HCT116 (cell line): ENCODE results near the gene TLE3. TPM values are rescaled to one million over a fixed set of nuclear protein-coding genes. Genes with fewer than 3 reads are reported as not detected.

ENCODE experiments used
- ATAC-seq: fragments of 200-7000 bp; cut with Tn5 transposase; 2 replicates; pipeline ENCODE4 v1.9.1; 2020; ENCODE audit warnings: mild to moderate bottlenecking, moderate library complexity
- BruUV-seq: library from RNA; stranded (reverse); fragments of 400-500 nt; replicated peaks from 2 replicates; lab custom pipeline; 2021; lab: Mats Ljungman, UMichigan
- CTCF ChIA-PET: fragments of 300-600 bp; sonication (Branson Sonifier 250); formaldehyde crosslinking; loops from one replicate; lab custom pipeline; 2021; ENCODE audit warnings: antibody characterized with exemption; lab: Charles Lee
- POLR2A ChIA-PET: fragments of 300-600, 350-600 bp; sonication (Branson Sonifier 250); formaldehyde crosslinking; loops from one replicate; lab custom pipeline; 2021; ENCODE audit warnings: antibody characterized with exemption; lab: Charles Lee
- RAD21 ChIA-PET, 2 experiments: fragments of 300-600 bp; sonication (Branson Sonifier 250); formaldehyde crosslinking; loops; one replicate each; lab custom pipeline; 2023; ENCODE audit warnings: low total read pairs in 2 of 2; ENCODE audit not compliant: uncharacterized antibody in 2 of 2, unreplicated experiment in 2 of 2, low non-redundant PET in 1 of 2; lab: Charles Lee
- DNase-seq: peaks from one replicate; pipeline ENCODE4 v3.0.0-alpha.2; 2010; ENCODE audit warnings: low read depth, low spot score
- H2AFZ ChIP-seq: fragments of 200-600 bp; shearing (Covaris generic), sonication (generic); 2 replicates; pipeline ENCODE4 v1.6.1; 2017; ENCODE audit warnings: low read depth, mixed run types, mixed read lengths, antibody characterized with exemption, low read length; ENCODE audit not compliant: poor library complexity, severe bottlenecking
- H3K27ac ChIP-seq: 2 replicates; pipeline ENCODE4 v1.5.1; 2012; ENCODE audit warnings: low read depth, low read length
- H3K27me3 ChIP-seq: fragments of 200-600 bp; sonication (generic); 2 replicates; pipeline ENCODE4 v1.6.1; 2016; ENCODE audit warnings: mixed run types, low read length, mixed read lengths; ENCODE audit not compliant: insufficient read depth
- H3K36me3 ChIP-seq, 2 experiments: fragments of 200-500 bp in 1 of 2; fragments of 200-600 bp in 1 of 2; sonication (Bioruptor generic) in 1 of 2; sonication (generic) in 1 of 2; 2 replicates each; pipeline versions ENCODE4 v1.5.1 to v1.6.1; 2014 to 2016; ENCODE audit warnings: low read length in 2 of 2, inconsistent platforms in 1 of 2, mixed read lengths in 1 of 2, mixed run types in 1 of 2; ENCODE audit not compliant: insufficient read depth in 2 of 2, control insufficient read depth in 1 of 2
- H3K4me1 ChIP-seq, 2 experiments: fragments of 200-600 bp in 1 of 2; sonication (generic) in 1 of 2; 2 replicates each; pipeline versions ENCODE4 v1.5.1 to v1.6.1; 2012 to 2017; ENCODE audit warnings: low read length in 2 of 2, inconsistent platforms in 1 of 2, mild to moderate bottlenecking in 1 of 2, mixed read lengths in 1 of 2, mixed run types in 1 of 2, moderate library complexity in 1 of 2; ENCODE audit not compliant: insufficient read depth in 2 of 2, control insufficient read depth in 1 of 2
- H3K4me2 ChIP-seq: fragments of 200-600 bp; sonication (generic); 2 replicates; pipeline ENCODE4 v1.6.1; 2017; ENCODE audit warnings: mixed run types, low read length, mixed read lengths
- H3K4me3 ChIP-seq, 2 experiments: fragments of 200-600 bp in 1 of 2; sonication (generic) in 1 of 2; replicated peaks in 1 of 2; 2 replicates each; pipeline ENCODE4 v1.5.1; 2011 to 2016; ENCODE audit warnings: low read length in 2 of 2, control low read depth in 1 of 2, low read depth in 1 of 2, mild to moderate bottlenecking in 1 of 2, mixed read lengths in 1 of 2, mixed run types in 1 of 2
- H3K79me2 ChIP-seq: fragments of 200-600 bp; sonication (generic); 2 replicates; pipeline ENCODE4 v1.6.1; 2017; ENCODE audit warnings: mild to moderate bottlenecking, mixed run types, low read length, moderate library complexity, mixed read lengths; ENCODE audit not compliant: insufficient read depth
- H3K9ac ChIP-seq: fragments of 200-600 bp; sonication (generic); 2 replicates; pipeline ENCODE4 v1.6.1; 2016; ENCODE audit warnings: low read length, mixed read lengths
- H3K9me2 ChIP-seq: fragments of 200-600 bp; sonication (generic), shearing (Covaris generic); 2 replicates; pipeline ENCODE4 v1.6.1; 2017; ENCODE audit warnings: mixed run types, mild to moderate bottlenecking, moderate library complexity; ENCODE audit not compliant: insufficient read depth
- H3K9me3 ChIP-seq, 2 experiments: fragments of 200-500 bp in 1 of 2; fragments of 200-600 bp in 1 of 2; sonication (Bioruptor generic) in 1 of 2; sonication (generic) in 1 of 2; 2 replicates each; pipeline ENCODE4 v1.6.1; 2014 to 2017; ENCODE audit warnings: low read length in 2 of 2, mixed read lengths in 2 of 2, inconsistent platforms in 1 of 2, low read depth in 1 of 2, mild to moderate bottlenecking in 1 of 2, mixed run types in 1 of 2, moderate library complexity in 1 of 2; ENCODE audit not compliant: control insufficient read depth in 1 of 2, insufficient read depth in 1 of 2
- H4K20me1 ChIP-seq: fragments of 200-600 bp; sonication (generic), shearing (Covaris generic); 2 replicates; pipeline ENCODE4 v1.6.1; 2017; ENCODE audit warnings: mixed run types, mild to moderate bottlenecking, moderate library complexity; ENCODE audit not compliant: insufficient read depth
- ATF3 ChIP-seq: IDR thresholded peaks from 2 replicates; pipeline ENCODE4 v1.6.1; 2012
- CBX3 ChIP-seq: IDR thresholded peaks from 2 replicates; pipeline ENCODE4 v1.6.1; 2012; ENCODE audit warnings: low read depth
- CTCF ChIP-seq, 3 experiments: fragments of 200-600 bp in 1 of 3; sonication (generic) in 1 of 3; IDR thresholded peaks in 2 of 3; conservative IDR thresholded peaks in 1 of 3; 2 replicates each; pipeline ENCODE4 v1.5.1; 2012 to 2017; ENCODE audit warnings: low read depth in 2 of 3, low read length in 2 of 3, antibody characterized with exemption in 1 of 3, borderline replicate concordance in 1 of 3, control low read depth in 1 of 3, mild to moderate bottlenecking in 1 of 3, mixed read lengths in 1 of 3, mixed run types in 1 of 3, moderate library complexity in 1 of 3; ENCODE audit not compliant: insufficient read depth in 1 of 3
- EZH2 ChIP-seq: fragments of 200-600 bp; sonication (generic); IDR thresholded peaks from 2 replicates; pipeline ENCODE4 v1.6.1; 2017; ENCODE audit warnings: antibody characterized with exemption, mixed run types
- FOSL1 ChIP-seq: IDR thresholded peaks from 2 replicates; pipeline ENCODE4 v1.6.1; 2012; ENCODE audit warnings: low read depth
- JUND ChIP-seq: IDR thresholded peaks from 2 replicates; pipeline ENCODE4 v1.6.1; 2012
- MAX ChIP-seq: IDR thresholded peaks from 2 replicates; pipeline ENCODE4 v1.6.1; 2012
- POLR2AphosphoS5 ChIP-seq: IDR thresholded peaks from 2 replicates; pipeline ENCODE4 v1.6.1; 2011; ENCODE audit warnings: mild to moderate bottlenecking, low read depth, low read length, moderate library complexity
- REST ChIP-seq: IDR thresholded peaks from 2 replicates; pipeline ENCODE4 v1.6.1; 2012; ENCODE audit warnings: low read depth
- SRF ChIP-seq: IDR thresholded peaks from 2 replicates; pipeline ENCODE4 v1.6.1; 2012; ENCODE audit warnings: low read depth
- TCF7L2 ChIP-seq: IDR thresholded peaks from 2 replicates; pipeline ENCODE4 v1.7.0; 2011; ENCODE audit warnings: borderline replicate concordance, inconsistent platforms; ENCODE audit not compliant: insufficient read depth, insufficient read length; ENCODE audit errors: extremely low read depth
- ZBTB33 ChIP-seq: IDR thresholded peaks from 2 replicates; pipeline ENCODE4 v1.6.1; 2011; ENCODE audit warnings: mild to moderate bottlenecking, low read length, moderate library complexity; ENCODE audit not compliant: insufficient replicate concordance; ENCODE audit errors: extremely low read depth
- ZFX ChIP-seq: fragments of 450-650 bp; IDR thresholded peaks from 2 replicates; pipeline ENCODE4 v1.6.1; 2017
- intact Hi-C: fragments of 100-400 bp; cut with micrococcal nuclease; formaldehyde crosslinking; loops from 2 replicates; pipeline ENCODE4 v1.10.0; 2022
- total RNA-seq: library from RNA; stranded (reverse); gene quantifications from one replicate; pipeline ENCODE4 v1.2.1, GENCODE V29; 2021; ENCODE audit not compliant: unreplicated experiment

TLE3 gene
- total RNA-seq, 1 experiment from 2014 or later: 53.9 TPM

GRCh38 chr15:70098153-70098460 is 390 bp upstream of the TLE3 start (continued):
- TF ChIP-seq REST (no peak), TCF7L2 (no peak)

GRCh38 chr15:70097063-70097320 is 725 bp downstream of the TLE3 start:
- BruUV-seq: no TSS peak
- ChIA-PET POLR2A (no interaction called here), CTCF (no interaction called here), RAD21 (no interaction called here)
- intact Hi-C loops: loop anchor here (1.0 to 5.0 kb wide), 2 partner anchors 363 to 365 kb away; no protein-coding TSS in a partner anchor
- Histone ChIP-seq H3K9ac (peak overlapping the region; percentile 84), H3K27ac (peak overlapping the region; percentile 95), H3K4me2 (peak overlapping the region; percentile 98), H3K9me3 (no peaks in the 10 kb centered on the region), H3K27me3 (no peaks in the 10 kb centered on the region), H4K20me1 (no peaks in the 10 kb centered on the region), H3K9me2 (no peaks in the 10 kb centered on the region), H2AFZ (no peak overlapping the region), H3K79me2 (peaks cover 55% of the 10 kb centered on the region), H3K36me3 (peaks cover 17 to 21% of the 10 kb centered on the region in 2 experiments), H3K4me3 (peak overlapping the region; percentile 70 to 93), H3K4me1 (peaks cover 19 to 48% of the 10 kb centered on the region in 2 experiments)
- no peak for ATAC-seq
- no peak for DNase-seq
- TF ChIP-seq MAX (no peak), CBX3 (no peak), TCF7L2 (no peak), JUND (no peak), ZBTB33 (no peak), ATF3 (no peak), CTCF (IDR thresholded peaks at IDR 0.05 in 2 of 3, conservative IDR thresholded peaks at IDR 0.05 in 1 of 3; ENCODE audit: borderline replicate concordance in 1 of 3, insufficient read depth in 1 of 3, low read depth in 2 of 3, low read length in 2 of 3) (no peak), ZFX (no peak), REST (no peak), EZH2 (no peak), FOSL1 (no peak), POLR2AphosphoS5 (no peak), SRF (no peak)
